HepG2 (cell line): ENCODE data around the gene GNB3. TPM values are rescaled to one million over a fixed set of nuclear protein-coding genes. Genes with fewer than 3 reads are reported as not detected.

ENCODE experiments used
- BRCA1 ChIP-seq: sonication (generic); formaldehyde crosslinking; IDR thresholded peaks from 2 replicates; pipeline ENCODE4 v1.4.0; 2020; ENCODE audit warnings: missing genetic modification reagents
- EEA1 ChIP-seq: sonication (generic); formaldehyde crosslinking; IDR thresholded peaks from 2 replicates; pipeline ENCODE4 v1.5.1; 2020; ENCODE audit warnings: mild to moderate bottlenecking, missing genetic modification reagents, borderline replicate concordance
- GZF1 ChIP-seq: sonication (generic); formaldehyde crosslinking; IDR thresholded peaks from 2 replicates; pipeline ENCODE4 v1.5.1; 2020; ENCODE audit warnings: mild to moderate bottlenecking, missing genetic modification reagents
- JUND ChIP-seq: sonication (generic); formaldehyde crosslinking; IDR thresholded peaks from 2 replicates; pipeline ENCODE4 v1.8.0; 2022; ENCODE audit warnings: mild to moderate bottlenecking, missing genetic modification reagents
- PHF20 ChIP-seq: sonication (generic); formaldehyde crosslinking; IDR thresholded peaks from 2 replicates; pipeline ENCODE4 v1.5.0; 2020; ENCODE audit warnings: mild to moderate bottlenecking, missing genetic modification reagents
- PRMT3 ChIP-seq: sonication (generic); formaldehyde crosslinking; IDR thresholded peaks from 2 replicates; pipeline ENCODE4 v1.8.1; 2022; ENCODE audit warnings: low read depth, mild to moderate bottlenecking, moderate library complexity, missing genetic modification reagents, borderline replicate concordance
- RARG ChIP-seq: sonication (generic); formaldehyde crosslinking; IDR thresholded peaks from 2 replicates; pipeline ENCODE4 v1.4.0; 2020; ENCODE audit warnings: low read depth, mild to moderate bottlenecking, missing genetic modification reagents
- SMC3 ChIP-seq: IDR thresholded peaks from 2 replicates; pipeline ENCODE4 v1.6.1; 2011; ENCODE audit warnings: low read length, improper control_type of control experiment
- SOX5 ChIP-seq: IDR thresholded peaks from 2 replicates; pipeline ENCODE4 v1.6.1; 2016; ENCODE audit warnings: borderline replicate concordance
- ZNF17 ChIP-seq: sonication (generic); formaldehyde crosslinking; IDR thresholded peaks from 2 replicates; pipeline ENCODE4 v1.5.0; 2020; ENCODE audit warnings: mild to moderate bottlenecking, missing genetic modification reagents
- ZNF367 ChIP-seq: sonication (generic); formaldehyde crosslinking; IDR thresholded peaks from 2 replicates; pipeline ENCODE4 v1.4.0; 2020; ENCODE audit warnings: missing genetic modification reagents, borderline replicate concordance
- ZNF543 ChIP-seq: sonication (generic); formaldehyde crosslinking; IDR thresholded peaks from 2 replicates; pipeline ENCODE4 v1.4.0; 2020; ENCODE audit warnings: mild to moderate bottlenecking, missing genetic modification reagents
- ZNF768 ChIP-seq: sonication (generic); formaldehyde crosslinking; IDR thresholded peaks from 2 replicates; pipeline ENCODE4 v1.4.0; 2020; ENCODE audit warnings: missing genetic modification reagents
- polyA plus RNA-seq, 8 experiments: library from polyadenylated mRNA; depleted of rRNA in 3 of 8; stranded (reverse) in 7 of 8; unstranded in 1 of 8; fragments of >200 nt; fragmentation: Illumina TruSeq in 4 of 8; extraction: Trizol in 4 of 8; gene quantifications; 2 replicates each; pipeline versions ENCODE4 v1.2.1 to v1.2.3, GENCODE V29; 2011 to 2016; ENCODE audit warnings: low read depth in 4 of 8, missing spikeins in 1 of 8, mixed read lengths in 1 of 8; ENCODE audit not compliant: insufficient read depth in 1 of 8
- total RNA-seq, 5 experiments: library from RNA; depleted of rRNA; stranded (reverse); fragments of >200 nt; fragmentation: Illumina TruSeq; extraction: Trizol; gene quantifications; 2 replicates each; pipeline ENCODE4 v1.2.3, GENCODE V29; 2016; ENCODE audit warnings: low read depth in 1 of 5
- TF ChIP-seq, protein P1 (sequence below): sonication (generic); formaldehyde crosslinking; IDR thresholded peaks from 2 replicates; pipeline ENCODE4 v1.4.0; 2020; ENCODE audit warnings: low read depth, missing genetic modification reagents
- TF ChIP-seq, protein P2 (sequence below): sonication (generic); formaldehyde crosslinking; IDR thresholded peaks from 2 replicates; pipeline ENCODE4 v1.4.0; 2020; ENCODE audit warnings: missing genetic modification reagents, borderline replicate concordance
- TF ChIP-seq, protein P3 (sequence below): sonication (generic); formaldehyde crosslinking; IDR thresholded peaks from 2 replicates; pipeline ENCODE4 v1.4.0; 2020; ENCODE audit warnings: mild to moderate bottlenecking, missing genetic modification reagents
- TF ChIP-seq, protein P4 (sequence below): sonication (generic); formaldehyde crosslinking; IDR thresholded peaks from 2 replicates; pipeline ENCODE4 v1.4.0; 2020; ENCODE audit warnings: mild to moderate bottlenecking, missing genetic modification reagents

GNB3 gene
- total and polyA plus RNA-seq, 2 of the 13 experiments (the other 11 are each of a cell fraction or from before 2014, with no cell fraction given): 1.3 to 3.6 TPM

DNA sequence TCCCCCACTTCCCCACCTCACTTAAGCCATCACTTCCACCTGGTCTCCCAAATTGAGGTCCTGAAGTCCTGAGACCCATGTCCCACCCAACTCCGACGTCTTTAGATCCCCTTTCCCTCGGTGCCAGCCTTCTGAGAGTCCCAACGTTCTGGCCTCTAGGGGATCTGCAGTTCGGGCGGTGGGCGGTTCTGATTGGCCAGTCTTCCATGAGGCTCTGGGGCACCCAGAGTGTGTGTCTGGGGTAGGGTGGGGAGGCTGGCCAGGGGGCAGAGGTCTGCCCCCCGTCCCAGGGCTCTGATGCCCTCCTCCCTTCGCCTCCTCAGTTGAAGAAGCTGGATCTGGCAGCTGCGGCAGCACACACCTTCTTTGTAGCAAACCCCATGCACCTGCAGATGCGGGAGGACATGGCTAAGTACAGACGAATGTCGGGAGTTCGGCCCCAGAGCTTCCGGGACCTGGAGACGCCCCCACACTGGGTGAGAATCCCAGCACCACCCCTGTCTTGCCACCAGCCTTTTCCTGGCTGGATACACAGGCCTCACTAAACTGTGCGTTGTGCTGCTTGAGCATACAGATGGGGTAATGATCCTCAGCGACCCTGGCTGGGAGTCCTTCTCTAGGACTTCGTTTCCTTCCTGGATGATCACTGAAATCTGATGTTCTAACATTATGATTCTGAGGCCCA is 11.0 kb upstream of the GNB3 start (continued):
- TF ChIP-seq, protein P1, sequence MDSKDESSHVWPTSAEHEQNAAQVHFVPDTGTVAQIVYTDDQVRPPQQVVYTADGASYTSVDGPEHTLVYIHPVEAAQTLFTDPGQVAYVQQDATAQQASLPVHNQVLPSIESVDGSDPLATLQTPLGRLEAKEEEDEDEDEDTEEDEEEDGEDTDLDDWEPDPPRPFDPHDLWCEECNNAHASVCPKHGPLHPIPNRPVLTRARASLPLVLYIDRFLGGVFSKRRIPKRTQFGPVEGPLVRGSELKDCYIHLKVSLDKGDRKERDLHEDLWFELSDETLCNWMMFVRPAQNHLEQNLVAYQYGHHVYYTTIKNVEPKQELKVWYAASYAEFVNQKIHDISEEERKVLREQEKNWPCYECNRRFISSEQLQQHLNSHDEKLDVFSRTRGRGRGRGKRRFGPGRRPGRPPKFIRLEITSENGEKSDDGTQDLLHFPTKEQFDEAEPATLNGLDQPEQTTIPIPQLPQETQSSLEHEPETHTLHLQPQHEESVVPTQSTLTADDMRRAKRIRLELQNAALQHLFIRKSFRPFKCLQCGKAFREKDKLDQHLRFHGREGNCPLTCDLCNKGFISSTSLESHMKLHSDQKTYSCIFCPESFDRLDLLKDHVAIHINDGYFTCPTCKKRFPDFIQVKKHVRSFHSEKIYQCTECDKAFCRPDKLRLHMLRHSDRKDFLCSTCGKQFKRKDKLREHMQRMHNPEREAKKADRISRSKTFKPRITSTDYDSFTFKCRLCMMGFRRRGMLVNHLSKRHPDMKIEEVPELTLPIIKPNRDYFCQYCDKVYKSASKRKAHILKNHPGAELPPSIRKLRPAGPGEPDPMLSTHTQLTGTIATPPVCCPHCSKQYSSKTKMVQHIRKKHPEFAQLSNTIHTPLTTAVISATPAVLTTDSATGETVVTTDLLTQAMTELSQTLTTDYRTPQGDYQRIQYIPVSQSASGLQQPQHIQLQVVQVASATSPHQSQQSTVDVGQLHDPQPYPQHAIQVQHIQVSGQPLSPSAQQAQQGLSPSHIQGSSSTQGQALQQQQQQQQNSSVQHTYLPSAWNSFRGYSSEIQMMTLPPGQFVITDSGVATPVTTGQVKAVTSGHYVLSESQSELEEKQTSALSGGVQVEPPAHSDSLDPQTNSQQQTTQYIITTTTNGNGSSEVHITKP: no peak
- TF ChIP-seq JUND (CRISPR knock-in tag): no peak
- no peak for TF ChIP-seq SMC3
- no peak for TF ChIP-seq ZNF768 (CRISPR knock-in tag)
- no peak for TF ChIP-seq ZNF17 (CRISPR knock-in tag)
- no peak for TF ChIP-seq EEA1 (CRISPR knock-in tag)
- TF ChIP-seq ZNF543 (CRISPR knock-in tag): 0 out of 2 replicates have a peak, but pooled peaks have one; percentile 5
- TF ChIP-seq GZF1: no peak
- TF ChIP-seq, protein P2, sequence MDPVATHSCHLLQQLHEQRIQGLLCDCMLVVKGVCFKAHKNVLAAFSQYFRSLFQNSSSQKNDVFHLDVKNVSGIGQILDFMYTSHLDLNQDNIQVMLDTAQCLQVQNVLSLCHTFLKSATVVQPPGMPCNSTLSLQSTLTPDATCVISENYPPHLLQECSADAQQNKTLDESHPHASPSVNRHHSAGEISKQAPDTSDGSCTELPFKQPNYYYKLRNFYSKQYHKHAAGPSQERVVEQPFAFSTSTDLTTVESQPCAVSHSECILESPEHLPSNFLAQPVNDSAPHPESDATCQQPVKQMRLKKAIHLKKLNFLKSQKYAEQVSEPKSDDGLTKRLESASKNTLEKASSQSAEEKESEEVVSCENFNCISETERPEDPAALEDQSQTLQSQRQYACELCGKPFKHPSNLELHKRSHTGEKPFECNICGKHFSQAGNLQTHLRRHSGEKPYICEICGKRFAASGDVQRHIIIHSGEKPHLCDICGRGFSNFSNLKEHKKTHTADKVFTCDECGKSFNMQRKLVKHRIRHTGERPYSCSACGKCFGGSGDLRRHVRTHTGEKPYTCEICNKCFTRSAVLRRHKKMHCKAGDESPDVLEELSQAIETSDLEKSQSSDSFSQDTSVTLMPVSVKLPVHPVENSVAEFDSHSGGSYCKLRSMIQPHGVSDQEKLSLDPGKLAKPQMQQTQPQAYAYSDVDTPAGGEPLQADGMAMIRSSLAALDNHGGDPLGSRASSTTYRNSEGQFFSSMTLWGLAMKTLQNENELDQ (CRISPR knock-in tag): no peak
- TF ChIP-seq RARG: no peak
- TF ChIP-seq, protein P3, sequence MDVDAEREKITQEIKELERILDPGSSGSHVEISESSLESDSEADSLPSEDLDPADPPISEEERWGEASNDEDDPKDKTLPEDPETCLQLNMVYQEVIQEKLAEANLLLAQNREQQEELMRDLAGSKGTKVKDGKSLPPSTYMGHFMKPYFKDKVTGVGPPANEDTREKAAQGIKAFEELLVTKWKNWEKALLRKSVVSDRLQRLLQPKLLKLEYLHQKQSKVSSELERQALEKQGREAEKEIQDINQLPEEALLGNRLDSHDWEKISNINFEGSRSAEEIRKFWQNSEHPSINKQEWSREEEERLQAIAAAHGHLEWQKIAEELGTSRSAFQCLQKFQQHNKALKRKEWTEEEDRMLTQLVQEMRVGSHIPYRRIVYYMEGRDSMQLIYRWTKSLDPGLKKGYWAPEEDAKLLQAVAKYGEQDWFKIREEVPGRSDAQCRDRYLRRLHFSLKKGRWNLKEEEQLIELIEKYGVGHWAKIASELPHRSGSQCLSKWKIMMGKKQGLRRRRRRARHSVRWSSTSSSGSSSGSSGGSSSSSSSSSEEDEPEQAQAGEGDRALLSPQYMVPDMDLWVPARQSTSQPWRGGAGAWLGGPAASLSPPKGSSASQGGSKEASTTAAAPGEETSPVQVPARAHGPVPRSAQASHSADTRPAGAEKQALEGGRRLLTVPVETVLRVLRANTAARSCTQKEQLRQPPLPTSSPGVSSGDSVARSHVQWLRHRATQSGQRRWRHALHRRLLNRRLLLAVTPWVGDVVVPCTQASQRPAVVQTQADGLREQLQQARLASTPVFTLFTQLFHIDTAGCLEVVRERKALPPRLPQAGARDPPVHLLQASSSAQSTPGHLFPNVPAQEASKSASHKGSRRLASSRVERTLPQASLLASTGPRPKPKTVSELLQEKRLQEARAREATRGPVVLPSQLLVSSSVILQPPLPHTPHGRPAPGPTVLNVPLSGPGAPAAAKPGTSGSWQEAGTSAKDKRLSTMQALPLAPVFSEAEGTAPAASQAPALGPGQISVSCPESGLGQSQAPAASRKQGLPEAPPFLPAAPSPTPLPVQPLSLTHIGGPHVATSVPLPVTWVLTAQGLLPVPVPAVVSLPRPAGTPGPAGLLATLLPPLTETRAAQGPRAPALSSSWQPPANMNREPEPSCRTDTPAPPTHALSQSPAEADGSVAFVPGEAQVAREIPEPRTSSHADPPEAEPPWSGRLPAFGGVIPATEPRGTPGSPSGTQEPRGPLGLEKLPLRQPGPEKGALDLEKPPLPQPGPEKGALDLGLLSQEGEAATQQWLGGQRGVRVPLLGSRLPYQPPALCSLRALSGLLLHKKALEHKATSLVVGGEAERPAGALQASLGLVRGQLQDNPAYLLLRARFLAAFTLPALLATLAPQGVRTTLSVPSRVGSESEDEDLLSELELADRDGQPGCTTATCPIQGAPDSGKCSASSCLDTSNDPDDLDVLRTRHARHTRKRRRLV (CRISPR knock-in tag): no peak
- TF ChIP-seq, protein P4, sequence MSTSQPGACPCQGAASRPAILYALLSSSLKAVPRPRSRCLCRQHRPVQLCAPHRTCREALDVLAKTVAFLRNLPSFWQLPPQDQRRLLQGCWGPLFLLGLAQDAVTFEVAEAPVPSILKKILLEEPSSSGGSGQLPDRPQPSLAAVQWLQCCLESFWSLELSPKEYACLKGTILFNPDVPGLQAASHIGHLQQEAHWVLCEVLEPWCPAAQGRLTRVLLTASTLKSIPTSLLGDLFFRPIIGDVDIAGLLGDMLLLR (CRISPR knock-in tag): no peak
- TF ChIP-seq SOX5 (CRISPR knock-in tag): no peak
- TF ChIP-seq PRMT3: 0 out of 2 replicates have a peak, but pooled peaks have one; percentile 9
- TF ChIP-seq PHF20 (CRISPR knock-in tag): peak; percentile 16
- no peak; the same call in 1 of the 2 replicates for TF ChIP-seq ZNF367
- no peak for TF ChIP-seq BRCA1 (CRISPR knock-in tag)
